Measurements from ENCODE around the gene CCDC51.

GRCh38 chr3:48400824-48401433 lies 39.0 kb downstream of the CCDC51 start:
- TF ChIP-seq CTCF (IDR thresholded peaks at IDR 0.05): peak; percentile 92
- TF ChIP-seq ZFX (IDR thresholded peaks at IDR 0.05; ENCODE audit: borderline replicate concordance): no peak

Measured in 22Rv1 (cell line).